T47D (cell line): ENCODE results near the gene CNPY1.

Experiments used
- DNase-seq, 2 experiments: peaks; one replicate each; pipeline versions ENCODE4 v3.0.0 to v3.0.0-alpha.2; 2011 to 2012; ENCODE audit warnings: low read depth in 1 of 2, low spot score in 1 of 2
- JUND ChIP-seq: IDR thresholded peaks from 2 replicates; pipeline ENCODE4 v1.6.1; 2012; ENCODE audit warnings: low read depth
- in situ Hi-C: cut with HindIII; loops from 2 replicates; pipeline ENCODE4 v1.10.0; 2016; ENCODE audit warnings: low sequenced_read_pairs, low pct_unique_long_range_greater_than_20kb

The CNPY1 gene

DNA sequence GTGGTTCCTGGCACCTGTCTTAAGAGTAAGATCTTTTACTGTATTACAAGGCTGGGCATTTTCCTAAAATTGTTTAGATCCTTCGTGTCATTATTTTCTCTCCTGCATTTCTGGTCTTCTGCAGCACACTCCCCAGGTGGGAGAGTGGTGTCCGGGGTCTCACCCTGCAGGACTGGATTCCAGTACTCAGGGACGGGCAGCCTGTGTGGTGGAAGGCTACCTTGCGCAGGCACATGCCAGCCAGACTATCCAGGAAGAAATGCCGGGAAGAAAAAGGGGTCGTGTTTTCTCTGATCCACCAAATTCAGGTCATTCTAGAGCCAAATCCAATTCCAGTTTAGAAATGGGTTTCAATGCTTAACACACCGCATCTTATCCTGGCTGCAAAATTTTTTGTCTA lies 27.7 kb downstream of the CNPY1 start:
- no peak for DNase-seq
- no peak for TF ChIP-seq JUND
- in situ Hi-C loops, result no loop called here

DNA sequence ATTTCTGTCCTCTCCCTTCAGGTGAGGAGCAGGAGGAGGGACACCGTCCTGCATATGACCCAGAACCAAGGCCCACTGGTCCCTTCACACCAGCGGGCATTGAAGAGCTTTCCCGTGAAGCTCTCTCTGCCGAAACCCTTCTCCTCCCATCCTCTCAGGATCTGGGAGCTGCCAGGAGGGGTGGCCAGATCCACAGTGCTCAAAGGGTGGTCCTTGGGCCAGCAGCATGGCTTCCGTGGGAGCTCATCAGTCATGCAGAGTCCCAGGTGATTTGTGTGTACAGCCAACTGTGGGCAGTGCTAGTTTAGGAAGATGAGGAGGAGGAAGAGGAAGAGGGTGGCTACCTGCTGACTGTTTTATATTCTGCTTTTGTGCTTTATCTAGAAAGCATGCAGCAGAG lies 28.4 kb downstream of the CNPY1 start:
- no peak for TF ChIP-seq JUND
- no peak for DNase-seq
- in situ Hi-C loops, result no loop called here

DNA sequence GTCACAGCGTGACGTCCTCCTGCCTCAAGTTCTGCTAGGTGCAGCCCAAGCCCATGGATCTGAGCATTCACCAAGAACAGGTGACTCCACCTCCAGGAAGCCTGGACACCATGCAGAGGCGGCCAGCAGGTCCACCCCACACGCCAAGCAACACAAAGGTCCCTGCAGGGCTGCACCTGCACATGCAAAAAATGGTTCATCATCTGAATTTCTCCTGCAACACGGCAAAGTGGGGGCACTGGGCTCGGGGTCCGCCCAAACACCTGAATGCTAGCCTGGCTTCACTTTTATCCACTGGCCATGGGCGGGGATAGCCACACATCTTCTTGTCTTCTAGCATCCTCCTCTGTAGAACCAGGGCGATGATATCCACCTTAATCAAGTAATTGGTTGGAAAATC lies 28.9 kb downstream of the CNPY1 start:
- no peak for DNase-seq
- in situ Hi-C loops, result no loop called here
- TF ChIP-seq JUND, result no peak

DNA sequence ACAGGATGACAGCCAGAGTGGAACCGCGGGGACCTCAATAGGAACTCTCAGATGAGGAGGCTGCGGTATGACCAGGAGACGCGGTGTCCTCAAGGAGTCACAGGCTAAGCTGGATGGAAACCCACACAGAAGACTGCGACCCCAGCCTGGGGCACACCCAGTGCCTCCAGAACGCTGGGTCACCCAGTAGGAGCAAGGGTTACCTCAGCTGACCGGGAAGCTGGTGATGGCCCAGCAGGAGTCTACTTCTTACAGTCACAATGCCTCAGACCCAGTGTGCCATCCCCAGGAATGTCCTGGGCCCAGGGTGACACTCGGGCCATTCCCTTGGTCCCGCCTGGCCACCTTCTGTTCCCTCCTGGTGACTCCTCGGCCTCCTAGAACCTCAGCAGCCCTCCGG lies 29.9 kb downstream of the CNPY1 start:
- in situ Hi-C loops, result no loop called here
- no peak for TF ChIP-seq JUND
- DNase-seq, result no peak

DNA sequence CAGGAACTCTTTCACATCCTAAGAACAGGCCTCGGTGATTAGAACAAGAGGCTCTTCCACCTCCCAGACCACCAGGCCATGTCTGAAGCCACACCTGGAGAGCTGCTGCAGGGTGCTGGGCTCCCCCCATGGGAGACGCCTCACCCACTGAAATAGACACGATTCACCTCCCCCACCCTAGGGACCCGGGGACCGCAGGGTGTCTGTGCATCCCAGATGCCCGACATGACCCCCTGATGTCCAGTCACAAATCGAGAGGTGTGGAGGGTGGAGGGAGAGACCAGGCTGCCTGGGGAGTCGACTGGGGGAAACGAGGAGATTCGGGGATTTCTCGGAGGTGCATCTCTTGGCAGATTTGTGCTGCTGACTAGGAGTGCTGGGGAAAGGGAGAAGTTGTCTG lies 31.0 kb downstream of the CNPY1 start:
- TF ChIP-seq JUND, result no peak
- no peak for DNase-seq
- in situ Hi-C loops, result no loop called here

DNA sequence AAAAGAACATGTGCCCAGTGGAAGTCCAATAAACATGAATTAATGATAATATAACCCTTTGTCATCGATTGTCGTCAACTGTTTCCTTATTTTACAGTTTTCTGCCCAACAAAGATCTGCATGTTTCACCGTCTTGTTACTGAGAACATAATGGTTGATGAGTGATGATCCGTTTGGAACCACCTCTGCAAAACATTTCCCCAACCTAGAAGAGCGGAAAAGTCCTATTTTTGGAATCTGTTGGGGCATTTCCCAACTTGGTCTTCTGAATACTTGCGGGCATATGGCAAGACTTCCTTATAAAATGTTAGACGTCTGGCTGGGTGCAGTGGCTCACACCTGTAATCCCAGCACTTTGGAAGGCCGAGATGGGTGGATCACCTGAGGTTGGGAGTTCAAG lies 32.1 kb downstream of the CNPY1 start:
- in situ Hi-C loops, result no loop called here
- no peak for TF ChIP-seq JUND
- DNase-seq, result no peak

DNA sequence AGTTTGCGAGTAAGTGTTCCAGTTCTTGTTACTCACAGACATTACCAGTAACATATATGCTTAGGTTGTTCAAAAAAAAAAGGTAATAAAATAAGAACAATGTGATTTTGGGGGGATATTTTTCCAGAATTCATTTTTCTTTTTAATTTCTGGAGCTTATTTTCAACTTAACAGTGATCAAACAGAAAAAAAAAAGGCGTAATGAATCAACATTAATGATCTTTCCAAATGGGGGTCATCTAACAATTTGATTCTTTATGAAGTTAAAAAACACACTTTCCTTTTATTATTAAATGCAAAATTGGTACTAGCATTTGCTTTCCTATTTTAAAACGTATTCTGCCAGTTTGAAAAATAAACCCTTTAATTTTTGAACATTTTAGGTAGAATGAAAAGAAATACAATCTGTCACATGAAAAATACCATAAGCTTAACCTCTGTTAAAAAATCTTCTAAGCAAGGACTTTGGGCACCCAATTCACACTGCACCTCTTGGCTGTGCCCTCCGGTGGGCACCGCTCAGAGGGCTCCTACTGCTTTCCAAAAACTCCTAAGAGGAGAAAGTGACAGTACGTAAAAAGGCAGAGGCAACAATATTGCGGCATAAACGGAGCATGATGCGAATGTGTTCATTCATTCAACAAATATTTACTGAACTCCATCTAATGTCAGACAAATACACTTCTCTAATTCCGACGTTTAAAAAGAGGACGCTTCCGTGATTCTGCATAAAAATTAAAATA lies 32.6 kb downstream of the CNPY1 start:
- DNase-seq, result no peak
- in situ Hi-C loops, result no loop called here
- TF ChIP-seq JUND, result no peak

DNA sequence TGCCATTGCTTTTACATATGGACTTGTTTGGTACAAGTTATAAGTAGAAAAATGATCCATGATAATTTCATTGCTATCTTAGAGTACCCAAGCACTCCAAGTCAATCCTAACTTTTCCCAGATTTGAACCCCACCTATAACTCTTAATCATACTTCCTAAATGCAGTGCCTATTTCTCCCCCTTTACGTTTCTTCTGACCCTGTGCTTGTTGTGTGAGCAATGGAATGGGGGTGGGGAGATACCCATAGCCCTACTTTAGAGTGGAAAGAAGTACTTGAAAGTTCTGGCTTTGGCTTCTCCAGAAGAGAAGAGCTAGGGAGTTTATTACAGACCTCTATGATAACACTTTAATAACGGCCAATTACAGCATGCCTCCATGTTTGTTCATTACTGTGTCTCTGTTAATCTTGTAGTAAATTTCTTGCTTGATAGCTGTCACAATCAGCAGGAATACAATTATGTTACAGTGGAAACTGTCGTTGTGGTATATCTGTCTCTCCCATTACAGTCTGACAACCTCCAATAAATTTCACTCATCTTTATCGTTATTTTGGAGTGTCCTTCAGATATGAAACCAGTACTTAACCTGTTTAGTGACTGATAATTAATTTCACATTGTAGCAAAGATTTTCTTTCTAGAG lies 34.0 kb downstream of the CNPY1 start:
- no peak for DNase-seq
- in situ Hi-C loops, result no loop called here
- TF ChIP-seq JUND, result no peak

DNA sequence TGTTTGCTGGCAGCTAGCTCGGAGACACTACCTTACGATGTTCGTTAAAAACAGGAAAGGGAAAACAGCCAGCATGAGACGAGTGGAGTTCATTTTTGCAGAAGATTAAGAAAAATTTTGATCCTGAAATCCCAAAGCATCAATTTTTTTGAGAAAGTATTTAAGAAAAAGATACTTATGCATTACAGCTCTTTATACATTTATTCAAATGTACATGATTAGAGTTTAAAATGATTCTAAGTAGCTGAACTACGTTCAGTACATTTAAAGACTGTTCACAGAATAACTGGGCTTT lies 34.7 kb downstream of the CNPY1 start:
- DNase-seq, result no peak
- TF ChIP-seq JUND, result no peak
- in situ Hi-C loops, result no loop called here

DNA sequence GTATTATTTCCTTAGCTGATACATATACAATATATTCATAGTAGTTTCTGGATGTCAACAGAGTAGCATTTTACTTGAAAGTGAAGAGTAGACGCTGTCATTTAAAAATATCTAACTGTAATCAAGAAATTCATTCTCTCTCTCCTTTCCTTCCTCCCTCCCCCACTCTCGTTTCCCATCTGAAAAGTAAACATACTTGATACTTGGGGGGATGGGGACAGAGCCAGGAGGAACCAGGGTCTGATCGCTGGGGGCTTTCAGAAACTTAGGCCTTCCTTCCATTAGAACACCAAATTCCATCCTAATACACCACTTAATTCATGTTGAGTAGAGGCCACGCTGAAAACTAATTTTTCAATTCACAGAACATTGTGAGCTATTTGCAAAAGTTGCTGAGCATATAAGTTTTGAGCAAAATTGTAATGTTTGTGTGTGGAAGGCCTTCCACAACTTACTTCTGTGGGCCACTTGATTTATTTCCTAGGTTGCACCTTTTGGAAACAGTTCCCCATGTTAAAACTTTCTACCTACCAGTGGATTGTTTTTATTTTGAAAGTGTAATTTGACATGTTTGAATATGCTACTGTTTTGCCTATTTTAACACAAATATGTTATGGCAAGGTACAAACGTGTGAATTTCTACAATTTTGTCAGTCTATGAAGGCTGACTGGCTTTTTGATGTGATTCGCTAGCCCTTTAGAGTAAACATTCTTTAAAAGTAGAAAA lies 35.2 kb downstream of the CNPY1 start:
- in situ Hi-C loops, result no loop called here
- DNase-seq, result no peak
- no peak for TF ChIP-seq JUND

DNA sequence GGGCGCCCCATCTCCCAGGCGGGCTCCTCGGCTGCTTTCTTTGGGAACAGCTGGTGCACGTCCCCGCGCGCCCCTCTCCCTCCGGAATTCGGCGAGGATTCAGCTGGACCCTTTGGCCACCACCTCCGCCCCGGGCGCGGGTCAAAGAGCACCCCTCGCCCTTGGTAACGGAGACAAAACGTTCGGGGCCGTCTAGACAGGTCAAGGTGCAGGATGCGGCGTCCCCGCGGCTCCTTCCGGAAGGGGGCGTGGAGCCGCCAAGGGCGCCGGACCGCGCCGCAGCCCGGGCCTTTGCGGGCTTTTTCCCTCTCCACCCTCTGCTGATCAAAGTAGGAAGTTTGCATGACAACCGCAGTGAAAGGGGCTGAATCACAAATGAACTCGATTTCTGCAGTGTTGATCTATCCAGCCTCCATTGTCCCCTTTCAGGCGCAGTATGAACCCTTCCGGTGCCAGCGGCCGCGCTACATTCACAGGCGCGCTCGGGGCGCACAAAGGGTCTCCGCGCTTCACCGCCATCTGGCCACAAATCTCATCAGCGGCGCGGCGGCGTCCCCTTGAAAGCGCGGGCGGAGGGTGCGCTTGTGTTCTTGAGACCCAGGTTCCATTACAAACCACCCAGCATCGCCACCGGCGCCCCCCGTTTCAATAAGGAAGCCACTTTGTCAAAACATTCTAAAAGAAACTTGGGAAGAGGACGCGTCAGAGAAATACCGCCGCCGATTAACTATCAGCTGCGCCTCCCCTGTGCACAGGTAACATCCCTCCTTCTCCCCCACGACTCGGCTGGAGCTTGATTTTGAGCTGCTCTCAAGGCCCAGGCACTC lies 36.4 kb downstream of the CNPY1 start:
- no peak for TF ChIP-seq JUND
- in situ Hi-C loops, result no loop called here
- no peak for DNase-seq

DNA sequence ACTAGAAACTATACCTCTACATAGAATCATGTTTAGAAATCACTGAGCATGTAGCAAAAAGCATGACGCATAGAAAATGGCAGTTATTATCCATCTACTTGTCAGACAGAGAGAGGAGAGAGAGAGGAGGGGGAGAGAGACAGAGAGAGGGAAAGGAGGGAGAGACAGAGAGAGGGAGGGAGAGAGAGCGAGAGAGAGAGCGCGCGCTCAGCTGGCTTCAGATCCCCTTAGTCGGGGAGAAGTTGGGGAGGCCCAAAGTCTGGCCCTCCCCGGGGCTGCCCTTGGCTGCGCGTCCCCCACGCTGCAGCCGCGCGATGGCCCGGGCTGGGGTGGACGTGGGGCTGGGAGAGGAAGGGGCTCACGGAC lies 37.0 kb downstream of the CNPY1 start:
- in situ Hi-C loops, result no loop called here
- DNase-seq, result no peak
- no peak for TF ChIP-seq JUND
